ENCODE results near the gene MIF4GD.
"Not testable (repeated sequence)": the region's sequence is repeated elsewhere in the genome, so short reads cannot be mapped to it uniquely, and the experiment has no call there.

GRCh38 chr17:75280189-75280588 lies 9.2 kb upstream of the MIF4GD start:
- TF ChIP-seq CTCF (IDR thresholded peaks at IDR 0.05); EZH2 (IDR thresholded peaks at IDR 0.05; ENCODE audit: borderline replicate concordance, insufficient read depth, low read depth, low read length, poor library complexity, severe bottlenecking): not testable (repeated sequence)

Measured in B cell (primary cell).